ENCODE measurements around the gene GDPD2.

The GDPD2 gene

DNA sequence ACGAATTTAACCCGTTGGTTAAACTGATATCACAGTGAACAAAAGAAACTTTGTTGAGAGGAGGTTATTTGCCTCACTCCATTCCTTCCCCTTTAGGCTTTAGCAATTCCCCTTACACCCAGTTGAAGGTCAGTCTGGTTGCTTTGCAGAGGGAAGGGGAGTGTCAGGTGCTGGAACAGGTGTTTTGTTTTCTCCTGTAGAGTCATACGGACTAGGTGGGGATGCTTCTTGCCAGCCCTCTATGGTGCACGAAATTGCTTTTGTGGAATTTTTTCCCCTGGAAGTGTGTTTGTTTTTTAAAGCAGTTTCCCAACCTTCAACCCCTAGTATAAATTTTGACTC, 54.6 kb downstream of the GDPD2 start:
- DNase-seq, result no peak

DNA sequence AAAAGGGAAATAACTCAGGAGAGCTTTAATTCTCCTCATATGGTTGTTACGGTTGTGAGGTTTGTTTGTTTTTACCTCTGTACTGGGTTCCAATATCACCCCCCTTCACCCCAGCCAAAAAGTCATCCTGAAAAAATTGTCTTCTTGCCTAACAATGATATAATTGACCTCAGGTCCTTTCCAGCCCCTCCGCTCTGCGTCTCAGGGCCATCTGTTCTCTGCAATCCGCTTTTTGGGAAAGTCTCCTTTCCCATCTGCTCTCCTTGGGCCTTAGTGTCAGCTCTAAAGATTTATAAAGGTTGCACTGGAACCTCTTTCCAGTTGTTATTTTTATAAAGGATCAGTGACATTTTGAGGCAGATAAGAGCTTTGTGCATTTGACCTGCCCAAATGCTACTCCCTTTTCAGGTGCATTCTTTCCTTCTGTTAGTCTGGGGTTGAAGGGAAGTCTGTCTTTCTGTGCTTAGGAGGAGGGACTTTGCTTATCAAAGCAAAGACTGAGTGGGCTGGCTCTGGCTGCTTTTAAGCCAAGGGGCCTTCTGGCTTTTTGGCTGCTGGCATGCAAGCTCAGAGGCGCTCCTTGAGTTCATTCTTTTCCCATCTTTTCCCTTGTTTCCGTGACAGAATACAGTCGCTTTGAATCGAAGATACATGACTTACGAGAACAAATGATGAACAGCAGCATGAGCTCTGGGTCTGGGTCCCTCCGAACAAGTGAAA, 55.6 kb downstream of the GDPD2 start:
- no peak for DNase-seq

DNA sequence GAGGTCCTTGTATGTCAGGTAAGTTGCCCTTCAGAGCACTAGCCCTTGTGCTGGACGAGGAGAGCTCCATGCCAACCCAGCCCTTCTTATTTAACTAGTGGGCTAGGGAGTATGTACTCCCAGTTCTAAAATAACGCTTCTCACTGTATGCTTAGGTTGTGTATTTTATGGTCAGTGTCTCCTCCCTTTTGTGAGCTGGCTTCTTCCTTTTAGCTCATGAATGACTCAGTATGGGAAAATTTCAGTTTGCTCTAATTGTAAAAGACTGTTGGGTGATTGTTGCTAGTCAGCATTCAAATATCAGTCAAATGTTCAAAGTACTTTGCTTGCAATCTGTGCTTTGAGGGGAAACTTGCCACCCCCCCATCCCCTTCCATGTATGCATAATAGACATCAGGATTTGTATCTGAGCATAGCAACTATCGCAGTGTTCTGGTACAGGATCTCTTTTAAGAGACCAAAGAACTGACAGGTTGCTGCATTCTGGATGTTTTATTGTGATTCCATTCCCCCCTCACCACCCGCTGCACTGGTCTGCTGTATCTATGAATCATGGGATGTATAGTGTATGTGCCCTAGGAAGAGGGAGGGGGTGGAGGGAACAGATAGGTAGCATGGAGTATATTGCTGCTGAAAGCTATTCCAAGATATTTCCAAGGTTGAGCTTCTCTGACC, 56.3 kb downstream of the GDPD2 start:
- DNase-seq, result peak; percentile 77

DNA sequence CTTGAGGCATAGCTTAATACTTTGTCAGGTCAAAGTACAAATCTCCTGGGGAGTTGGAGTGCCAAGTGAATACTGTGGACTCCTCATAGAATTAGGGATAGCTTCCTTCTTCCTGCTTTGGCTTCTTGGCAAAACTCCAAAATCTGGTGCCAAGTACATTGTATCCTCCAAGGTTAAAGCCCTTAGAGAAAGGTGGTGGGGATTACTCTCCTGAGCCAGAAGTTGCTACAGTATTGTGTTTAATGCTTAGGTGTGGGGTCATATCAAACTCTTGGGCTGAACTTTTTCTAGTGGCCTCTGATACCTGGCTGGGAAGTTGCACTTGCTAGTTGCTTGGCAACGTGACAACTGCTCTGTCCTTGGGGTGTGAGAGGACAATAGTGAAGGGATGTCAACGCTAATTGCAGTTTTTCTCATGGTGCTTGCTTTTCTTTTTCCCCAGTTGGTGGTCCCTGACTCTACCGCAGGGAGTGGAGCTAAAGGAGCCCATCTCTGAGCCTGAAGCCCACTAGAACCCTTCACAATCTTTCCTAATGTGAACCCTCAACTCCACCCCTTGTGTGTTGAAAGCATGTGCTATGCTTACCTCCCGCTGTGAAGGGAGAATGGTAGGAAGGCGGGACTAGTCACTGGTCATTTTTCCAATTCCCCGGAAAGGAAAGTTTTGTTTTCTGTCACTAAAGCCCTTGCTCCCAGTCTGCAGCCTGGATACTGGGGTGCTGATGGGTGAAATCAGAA, 57.0 kb downstream of the GDPD2 start:
- DNase-seq, result no peak

DNA sequence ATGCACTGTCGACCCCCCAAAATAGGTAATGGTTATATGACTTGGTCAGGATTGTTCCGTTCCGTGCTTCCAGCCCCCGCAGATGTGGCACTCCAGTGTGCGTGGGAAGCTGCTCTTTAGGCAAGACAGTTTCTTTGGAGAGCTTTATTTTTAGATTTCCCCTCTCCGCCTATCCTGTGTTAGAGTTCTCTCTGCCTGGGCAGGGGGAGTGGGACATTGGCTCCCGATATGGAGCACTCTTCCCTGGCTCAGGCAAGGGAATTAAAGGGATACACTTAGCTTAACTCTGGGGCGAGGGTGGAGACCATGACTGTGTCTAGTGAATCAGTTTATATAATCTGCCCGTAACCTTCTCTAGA, 57.5 kb downstream of the GDPD2 start:
- no peak for DNase-seq

DNA sequence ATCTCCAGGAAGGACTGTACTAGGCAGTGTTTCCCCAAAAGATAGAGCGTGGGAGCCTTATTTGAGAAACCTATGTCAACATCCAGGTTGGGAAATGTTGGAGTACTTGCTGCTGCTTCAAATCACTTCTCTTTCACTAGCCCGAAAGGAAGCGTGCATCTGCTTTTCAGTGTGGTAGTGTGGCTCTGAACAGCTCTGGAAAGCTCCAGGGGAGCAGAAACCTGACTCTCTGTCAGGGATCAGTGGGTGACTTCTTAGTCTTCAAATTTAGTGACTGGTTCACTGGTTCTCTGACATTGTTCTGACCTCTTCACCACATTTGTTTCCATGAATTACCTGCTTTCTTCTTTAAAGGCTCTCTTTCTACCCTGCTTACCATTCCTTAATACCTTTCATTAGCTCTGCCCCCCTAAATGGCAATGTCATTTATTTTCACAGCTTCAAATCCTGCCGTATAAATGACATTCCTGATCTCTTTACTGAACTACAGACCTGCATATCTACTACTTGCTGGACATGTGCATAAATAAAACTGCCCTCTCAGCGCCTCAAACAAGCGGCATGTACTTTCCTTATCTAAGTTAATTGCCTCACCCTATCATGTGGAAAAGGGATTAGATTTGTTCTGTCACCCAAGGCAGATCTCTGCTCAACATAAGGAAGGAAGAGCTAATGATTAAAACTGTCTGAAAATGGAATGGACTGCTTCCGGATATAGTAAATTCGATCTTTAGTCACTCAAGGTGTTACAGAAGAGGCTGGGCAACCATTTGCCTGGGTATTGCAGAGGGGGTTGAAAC, 58.6 kb downstream of the GDPD2 start:
- DNase-seq, result no peak

DNA sequence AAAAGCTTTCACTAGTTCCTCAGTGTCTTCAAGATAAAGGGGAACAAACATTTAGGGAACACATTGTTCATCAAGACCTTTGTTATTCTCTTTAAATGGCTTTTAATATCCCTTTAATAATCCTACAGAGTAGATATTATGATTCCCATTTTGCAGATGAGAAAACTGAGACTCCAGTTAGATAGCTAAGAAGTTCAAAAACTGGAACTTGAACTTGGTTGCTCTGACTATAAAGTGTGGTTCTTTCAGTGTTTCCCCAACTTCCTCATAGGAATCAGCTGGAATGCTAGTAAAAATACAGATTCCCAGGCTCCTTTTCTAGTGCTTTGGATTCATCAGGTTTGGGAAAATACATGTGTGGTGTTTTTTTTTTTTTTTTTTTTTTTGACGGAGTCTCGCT, 59.2 kb downstream of the GDPD2 start:
- DNase-seq, result no peak

Data from fibroblast of skin of right biceps (primary cell).